Activated gamma-delta T cell treated with anti-CD3 and anti-CD28 coated beads, Interleukin-2, amount 50 U/mL, for 16 hours (primary cell): ENCODE results near the gene GJC3.
"Not testable (repeated sequence)": the region's sequence is repeated elsewhere in the genome, so short reads cannot be mapped to it uniquely, and the experiment has no call there.

Source experiments
- DNase-seq: peaks from one replicate; pipeline ENCODE4 v3.0.0-alpha.2; 2020; ENCODE audit warnings: low read depth

Gene GJC3

DNA sequence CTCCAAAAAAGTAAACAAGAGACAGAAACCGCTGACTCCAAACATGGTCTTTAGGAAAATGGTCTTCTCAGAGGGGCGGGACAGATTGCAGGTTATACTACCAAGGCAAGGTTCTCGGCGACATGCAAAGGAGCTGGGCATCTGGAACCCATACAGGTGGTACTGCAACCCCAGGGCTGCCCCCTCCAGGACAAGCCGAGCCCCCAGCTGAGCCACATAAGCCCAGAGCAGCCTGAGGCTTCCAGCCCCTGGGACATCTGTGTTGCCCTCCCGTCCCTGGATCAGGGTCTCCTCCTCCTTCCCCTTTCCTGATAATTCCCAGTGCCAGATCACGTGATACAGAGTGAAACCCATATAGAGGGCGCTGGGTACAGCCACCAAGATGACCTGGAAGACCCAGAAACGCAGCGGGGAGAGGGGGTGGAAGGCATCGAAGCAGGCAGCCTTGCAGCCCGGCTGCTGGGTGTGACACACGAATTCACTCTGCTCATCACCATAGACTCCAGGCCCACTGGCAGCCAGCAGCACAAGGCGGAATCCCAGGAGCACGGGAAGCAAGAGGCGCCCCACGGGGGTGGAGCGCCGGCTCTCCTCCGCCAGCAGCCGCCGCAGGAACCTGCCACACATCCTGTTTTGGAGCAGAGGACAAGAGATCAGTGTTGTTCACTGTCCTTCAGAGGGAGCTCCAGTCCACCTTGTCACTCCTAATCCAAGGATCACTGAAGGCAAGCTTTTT is at the start of gene GJC3:
GJC3 (minus strand) TSS at position 627 of the 736 bp plus-strand sequence; CDS start at position 627, 0 bp downstream.
- DNase-seq, result no peak

GRCh38 chr7:99976626-99977025 is 47.2 kb upstream of the GJC3 start:
- DNase-seq, result no peak

- no peak for DNase-seq
These were observed 46.5 kb upstream of the GJC3 start, which contains the start of gene AZGP1 for GRCh38 chr7:99975782-99976521. Gene AZGP1 (minus strand): TSS chr7:99976031. CDS start chr7:99976020, 11 bp downstream.

DNA sequence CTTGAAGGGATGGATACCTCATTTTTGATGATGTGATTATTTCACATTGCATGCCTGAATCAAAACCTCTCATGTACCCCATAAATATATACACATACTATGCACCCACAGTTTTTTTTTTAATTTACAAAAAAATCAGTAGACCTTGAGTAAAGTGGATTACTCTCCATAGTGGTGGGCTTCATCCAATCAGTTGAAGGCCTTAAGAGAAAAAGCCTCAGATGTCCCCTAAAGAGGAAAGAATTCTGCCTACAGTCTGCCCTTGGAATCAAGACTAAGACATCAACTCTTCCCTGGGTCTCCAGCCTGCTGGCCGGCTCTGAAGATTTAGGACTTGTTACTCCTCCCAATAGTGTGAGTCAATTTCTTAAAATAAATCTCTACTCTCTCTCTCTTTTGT is 45.3 kb upstream of the GJC3 start:
- DNase-seq, result no peak

DNA sequence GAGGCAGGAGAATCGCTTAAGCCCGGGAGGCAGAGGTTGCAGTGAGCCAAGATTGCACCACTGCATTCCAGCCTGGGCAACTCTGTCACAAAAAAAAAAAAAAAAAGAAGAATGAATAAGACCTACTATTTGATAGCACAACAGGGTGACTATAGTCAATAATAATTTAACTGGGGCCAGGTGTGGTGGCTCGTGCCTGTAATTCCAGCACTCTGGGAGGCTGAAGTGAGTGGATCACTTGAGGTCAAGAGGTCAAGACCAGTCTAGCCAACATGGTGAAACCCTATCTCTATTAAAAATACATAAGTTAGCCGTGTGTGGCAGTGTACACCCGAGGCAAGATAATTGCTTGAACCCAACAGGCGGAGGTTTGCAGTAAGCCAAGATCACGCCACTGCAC is 44.4 kb upstream of the GJC3 start:
- DNase-seq, result not testable (repeated sequence)

DNA sequence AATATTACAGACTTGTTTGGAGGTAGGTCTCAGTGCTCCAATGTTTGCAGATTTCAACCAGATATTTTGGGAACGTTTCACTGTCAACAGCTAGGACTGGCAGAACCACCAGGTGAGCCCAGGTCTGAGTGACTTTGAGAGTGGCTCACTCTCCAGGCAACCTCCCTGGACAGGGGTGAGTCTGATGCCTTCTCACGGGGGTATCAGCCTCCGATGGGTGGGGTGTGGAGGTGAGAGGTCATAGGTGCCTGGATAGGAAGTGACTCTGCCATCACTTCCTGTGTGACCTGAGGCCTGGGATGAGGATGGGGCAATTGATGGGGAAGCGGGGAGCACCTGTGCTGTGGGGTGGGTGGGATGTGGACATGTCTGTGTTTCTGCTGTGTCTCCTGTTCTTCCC is 41.8 kb upstream of the GJC3 start:
- no peak for DNase-seq

GRCh38 chr7:99969813-99970212 is 40.4 kb upstream of the GJC3 start:
- DNase-seq, result not testable (repeated sequence)

GRCh38 chr7:99969298-99969697 is 39.9 kb upstream of the GJC3 start:
- no peak for DNase-seq

DNA sequence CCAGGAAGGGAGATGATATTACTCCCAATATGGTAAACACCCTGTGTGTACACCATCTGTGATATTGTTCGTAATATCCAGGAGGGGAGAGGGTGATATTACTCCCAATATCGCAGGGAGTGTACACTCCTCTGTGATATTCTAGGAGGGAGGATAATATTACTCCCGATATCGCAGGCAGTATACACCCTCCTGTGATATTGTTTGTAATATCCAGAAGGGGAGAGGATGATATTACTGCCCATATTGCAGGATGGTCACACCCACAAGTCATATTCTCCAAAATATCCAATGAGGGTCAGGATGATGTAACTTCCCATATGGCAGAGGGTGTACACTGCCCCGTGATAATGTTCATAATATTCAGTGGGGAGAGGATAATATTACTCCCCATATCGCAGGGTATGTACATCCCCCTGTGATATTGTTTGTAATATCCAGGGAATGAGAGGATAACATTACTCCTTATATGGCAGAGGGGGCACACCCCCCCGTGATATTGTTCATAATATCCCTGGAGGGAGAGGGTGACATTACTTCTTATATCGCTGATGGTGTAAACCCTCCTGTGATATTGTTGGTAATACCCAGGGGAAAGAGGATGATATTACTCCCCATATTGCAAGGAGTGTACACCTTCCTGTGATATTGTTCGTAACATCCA is 29.3 kb upstream of the GJC3 start:
- DNase-seq, result no peak

- no peak for DNase-seq
These were observed 25.8 kb upstream of the GJC3 start for GRCh38 chr7:99955247-99955646.

DNA sequence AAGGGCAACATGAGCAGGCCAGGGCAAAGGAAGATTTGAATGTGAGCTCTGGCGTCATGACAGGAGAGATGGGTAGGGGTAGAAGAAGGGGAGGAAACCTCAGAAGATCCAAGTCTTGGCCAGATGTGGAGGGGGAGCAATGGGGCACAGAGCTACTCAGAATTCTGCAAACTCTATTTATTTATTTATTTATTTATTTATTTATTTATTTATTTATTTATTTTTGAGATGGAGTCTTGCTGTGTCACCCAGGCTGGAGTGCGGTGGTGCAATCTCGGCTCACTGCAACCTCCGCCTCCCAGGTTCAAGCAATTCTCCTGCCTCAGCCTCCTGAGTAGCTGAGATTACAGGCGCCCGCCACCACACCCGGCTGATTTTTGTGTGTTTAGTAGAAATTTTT is 25.2 kb upstream of the GJC3 start:
- DNase-seq, result not testable (repeated sequence)

DNA sequence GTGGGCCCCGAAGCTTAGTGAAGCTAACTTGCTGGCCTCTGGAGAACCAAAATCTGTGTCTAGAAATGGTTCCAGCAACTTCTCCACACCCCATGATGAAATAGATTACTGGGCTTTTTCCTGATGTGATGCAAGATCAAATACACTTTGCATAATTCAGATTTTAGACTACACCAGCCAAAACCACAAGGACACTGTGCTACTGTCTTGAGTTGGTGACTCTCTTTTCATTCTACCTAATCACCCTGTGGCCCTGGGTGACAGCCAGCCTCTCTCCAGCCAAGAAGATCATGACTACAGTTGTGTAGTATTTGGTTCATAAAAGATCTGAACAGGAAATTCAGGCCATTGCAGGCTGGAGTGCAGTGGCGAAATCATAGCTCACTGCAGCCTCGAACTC is 24.2 kb upstream of the GJC3 start:
- no peak for DNase-seq

DNA sequence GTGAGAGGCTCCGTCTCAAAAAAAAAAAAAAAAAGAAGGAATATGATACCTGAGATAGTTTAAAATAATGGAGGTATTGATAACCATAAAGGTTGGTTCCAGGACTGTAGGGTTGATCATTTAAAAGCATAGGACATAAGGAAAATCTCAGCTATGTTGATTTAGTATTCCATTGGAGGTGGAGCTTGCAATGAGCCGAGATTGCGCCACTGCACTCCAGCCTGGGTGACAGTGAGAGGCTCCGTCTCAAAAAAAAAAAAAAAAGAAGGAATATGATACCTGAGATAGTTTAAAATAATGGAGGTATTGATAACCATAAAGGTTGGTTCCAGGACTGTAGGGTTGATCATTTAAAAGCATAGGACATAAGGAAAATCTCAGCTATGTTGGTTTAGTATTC is 23.2 kb upstream of the GJC3 start:
- not testable (repeated sequence) for DNase-seq

DNA sequence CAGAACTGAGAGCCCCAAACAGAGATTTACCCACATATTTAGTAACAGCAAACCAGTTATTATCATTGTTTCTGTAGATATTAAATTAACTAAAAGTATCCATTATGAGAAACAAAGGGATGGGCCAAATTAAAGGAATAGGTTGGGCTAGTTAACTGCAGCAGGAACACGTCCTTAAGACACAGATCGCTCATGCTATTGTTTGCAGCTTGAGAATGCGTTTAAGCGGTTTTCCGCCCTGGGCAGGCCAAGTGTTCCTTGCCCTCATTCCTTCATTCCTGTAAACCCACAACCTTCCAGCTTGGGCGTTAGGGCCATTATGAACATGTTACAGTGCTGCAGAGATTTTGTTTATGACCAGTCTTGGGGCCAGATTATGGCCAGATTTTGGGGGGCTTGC is 21.4 kb upstream of the GJC3 start:
- not testable (repeated sequence) for DNase-seq

- no peak for DNase-seq
These were observed 20.3 kb upstream of the GJC3 start for GRCh38 chr7:99949645-99950228.

DNA sequence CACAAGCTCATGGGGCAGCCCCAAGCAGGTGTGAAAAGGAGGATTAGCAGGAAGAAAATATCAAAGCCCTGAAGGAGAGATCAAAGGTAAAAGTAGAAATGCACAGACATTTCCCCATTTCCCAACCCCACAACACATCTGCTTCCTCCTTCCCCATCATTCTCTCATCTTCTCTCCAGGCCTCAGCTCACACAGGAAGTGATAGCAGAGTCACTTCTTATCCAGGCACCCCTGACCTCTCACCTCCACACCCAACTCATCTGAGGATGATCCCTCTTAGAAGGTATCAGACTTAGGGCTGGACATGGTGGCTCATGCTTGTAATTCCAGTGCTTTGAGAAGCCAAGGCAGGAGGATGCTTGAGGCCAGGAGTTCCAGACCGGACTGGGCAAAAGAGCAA is 18.2 kb upstream of the GJC3 start:
- no peak for DNase-seq

GRCh38 chr7:99944497-99945070 is 15.2 kb upstream of the GJC3 start:
- DNase-seq, result no peak

DNA sequence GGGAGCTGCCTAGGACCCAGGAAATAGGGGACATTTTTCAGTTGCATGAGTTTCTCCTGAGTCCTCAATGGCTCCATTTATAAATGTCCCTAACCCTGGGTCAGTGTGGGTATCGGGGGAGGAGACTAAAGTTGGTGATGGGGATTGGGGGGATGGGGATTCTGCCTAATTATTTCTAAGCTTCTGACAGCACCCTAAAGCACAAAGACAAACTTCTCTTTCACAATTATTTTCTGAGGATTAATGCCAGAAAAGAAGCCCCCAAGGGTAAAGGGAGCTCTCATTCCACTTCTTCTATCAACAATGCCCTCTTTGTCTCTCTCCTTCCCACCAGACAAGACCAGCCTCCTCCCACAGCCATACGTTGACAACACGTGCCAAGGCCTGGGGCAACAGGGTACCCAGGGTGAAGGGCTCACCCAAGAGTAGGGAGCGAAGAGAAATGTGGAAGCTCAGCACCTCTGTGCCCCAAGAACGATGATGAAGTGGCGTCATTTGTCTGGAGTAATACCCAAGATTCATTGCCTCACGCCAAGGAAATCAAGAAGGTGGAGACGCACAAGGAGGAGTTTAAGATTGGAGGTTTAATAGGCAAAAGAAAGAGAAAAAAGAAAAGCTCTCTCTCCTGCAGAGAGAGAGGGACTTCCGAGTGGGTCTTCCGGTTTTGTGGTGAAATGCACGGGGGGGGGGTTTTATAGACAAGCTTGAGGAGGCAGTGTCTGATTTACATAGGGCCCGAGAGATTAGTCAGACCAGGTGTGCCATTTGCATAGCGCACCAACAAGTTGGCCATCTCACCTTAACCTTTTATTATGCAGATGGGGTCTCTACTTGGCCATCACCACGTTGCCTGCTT is 14.4 kb upstream of the GJC3 start:
- no peak for DNase-seq

DNA sequence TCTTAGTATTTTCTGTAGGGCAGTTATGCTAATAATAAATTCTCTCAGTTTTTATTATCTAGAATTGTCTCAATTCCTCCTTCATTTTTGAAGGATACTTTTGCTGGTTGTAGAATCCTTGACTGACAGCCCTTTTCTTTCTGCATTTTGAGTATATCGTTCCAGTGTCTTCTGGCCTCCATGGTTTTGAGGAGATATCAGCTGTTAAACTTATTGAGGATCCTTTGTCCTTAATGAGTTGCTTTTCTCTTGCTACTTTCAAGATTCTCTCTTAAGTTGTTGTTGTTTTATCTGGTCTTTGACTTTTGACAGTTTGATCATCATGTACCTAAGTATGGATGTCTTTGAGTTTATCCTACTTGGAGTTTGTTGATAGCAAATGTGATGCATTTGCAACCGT is 8.9 kb upstream of the GJC3 start:
- DNase-seq, result no peak

GRCh38 chr7:99935009-99935408 is 5.6 kb upstream of the GJC3 start:
- DNase-seq, result not testable (repeated sequence)

GRCh38 chr7:99930376-99930775 is 956 bp upstream of the GJC3 start:
- no peak for DNase-seq
